GM18870 (cell line): Measurements from ENCODE around the gene TMEM91.
A peak's percentile ranks its signal among the peaks of the same experiment; 100 is the strongest.
"Not testable (repeated sequence)": the region's sequence is repeated elsewhere in the genome, so short reads cannot be mapped to it uniquely, and the experiment has no call there.

Experiments used
- ATAC-seq: cut with Tn5 transposase; IDR thresholded peaks from one replicate; pipeline ENCODE4 v1.9.1; 2021; ENCODE audit warnings: moderate library complexity; ENCODE audit not compliant: unreplicated experiment

TMEM91 gene

GRCh38 chr19:41352609-41353465 is 23.5 kb upstream of the TMEM91 start:
- no peak for ATAC-seq

- no peak for ATAC-seq
Observed at GRCh38 chr19:41353466-41354342, 22.6 kb upstream of the TMEM91 start, which contains the start of gene TGFB1. TSS of gene TGFB1 (minus strand) at chr19:41353922. CDS start at chr19:41353044, 878 bp downstream.

GRCh38 chr19:41354343-41354953 is 21.9 kb upstream of the TMEM91 start:
- no peak for ATAC-seq

GRCh38 chr19:41355035-41355434 is 21.3 kb upstream of the TMEM91 start:
- ATAC-seq = no peak

- ATAC-seq = no peak
Observed at GRCh38 chr19:41355802-41356201, 20.5 kb upstream of the TMEM91 start.

GRCh38 chr19:41356984-41357739 is 19.2 kb upstream of the TMEM91 start:
- ATAC-seq = no peak

- no peak for ATAC-seq
Observed at GRCh38 chr19:41357746-41358145, 18.6 kb upstream of the TMEM91 start.

GRCh38 chr19:41359741-41360140 is 16.6 kb upstream of the TMEM91 start:
- no peak for ATAC-seq

- ATAC-seq = no peak
Observed at GRCh38 chr19:41362143-41362847, 14.0 kb upstream of the TMEM91 start.

- ATAC-seq = peak; percentile 2
Observed at GRCh38 chr19:41363371-41363752, 13.0 kb upstream of the TMEM91 start.

- peak; percentile 77 for ATAC-seq
Observed at GRCh38 chr19:41363753-41364523, 12.4 kb upstream of the TMEM91 start, which contains the start of gene B9D2. TSS of gene B9D2 (minus strand) at chr19:41364149. CDS start at chr19:41363519, 630 bp downstream.

- ATAC-seq = no peak
Observed at GRCh38 chr19:41364524-41365391, 11.6 kb upstream of the TMEM91 start.

GRCh38 chr19:41366089-41366488 is 10.2 kb upstream of the TMEM91 start:
- no peak for ATAC-seq

GRCh38 chr19:41367848-41368301 is 8.5 kb upstream of the TMEM91 start:
- ATAC-seq = no peak

- ATAC-seq = no peak
Observed at GRCh38 chr19:41369769-41370168, 6.6 kb upstream of the TMEM91 start.

GRCh38 chr19:41371119-41371518 is 5.2 kb upstream of the TMEM91 start:
- ATAC-seq = not testable (repeated sequence)

GRCh38 chr19:41371541-41371940 is 4.8 kb upstream of the TMEM91 start:
- no peak for ATAC-seq

GRCh38 chr19:41372501-41372900 is 3.8 kb upstream of the TMEM91 start:
- ATAC-seq = no peak
